NT2/D1 (cell line): Measurements from ENCODE around the gene CEMIP.

ENCODE experiments used
- DNase-seq: peaks from one replicate; pipeline ENCODE4 v3.0.0-alpha.2; 2011; ENCODE audit warnings: low read depth, low spot score
- H3K27me3 ChIP-seq: 2 replicates; pipeline ENCODE4 v1.6.0; 2011; ENCODE audit warnings: mild to moderate bottlenecking; ENCODE audit not compliant: insufficient read length, insufficient read depth
- H3K36me3 ChIP-seq: 2 replicates; pipeline ENCODE4 v1.6.1; 2011; ENCODE audit warnings: mild to moderate bottlenecking, low read length, mixed read lengths; ENCODE audit not compliant: insufficient read depth, insufficient read length
- H3K4me1 ChIP-seq: 2 replicates; pipeline ENCODE4 v1.5.1; 2011; ENCODE audit not compliant: insufficient read depth, insufficient read length
- H3K4me3 ChIP-seq: 2 replicates; pipeline ENCODE4 v1.5.1; 2011; ENCODE audit warnings: low read depth; ENCODE audit not compliant: insufficient read length
- H3K9ac ChIP-seq: 2 replicates; pipeline ENCODE4 v1.6.0; 2011; ENCODE audit warnings: low read depth; ENCODE audit not compliant: insufficient read length
- H3K9me3 ChIP-seq: 2 replicates; pipeline ENCODE4 v1.5.1; 2011; ENCODE audit warnings: mild to moderate bottlenecking, low read length; ENCODE audit not compliant: insufficient read depth
- SUZ12 ChIP-seq: IDR thresholded peaks from 2 replicates; pipeline ENCODE4 v1.6.1; 2011; ENCODE audit not compliant: insufficient read length, insufficient read depth; ENCODE audit errors: extremely low read depth
- YY1 ChIP-seq: IDR thresholded peaks from 2 replicates; pipeline ENCODE4 v1.6.1; 2011; ENCODE audit not compliant: insufficient read length, insufficient read depth
- ZNF274 ChIP-seq: IDR thresholded peaks from 2 replicates; pipeline ENCODE4 v1.6.1; 2011; ENCODE audit warnings: mild to moderate bottlenecking, low read depth, low read length

The CEMIP gene

DNA sequence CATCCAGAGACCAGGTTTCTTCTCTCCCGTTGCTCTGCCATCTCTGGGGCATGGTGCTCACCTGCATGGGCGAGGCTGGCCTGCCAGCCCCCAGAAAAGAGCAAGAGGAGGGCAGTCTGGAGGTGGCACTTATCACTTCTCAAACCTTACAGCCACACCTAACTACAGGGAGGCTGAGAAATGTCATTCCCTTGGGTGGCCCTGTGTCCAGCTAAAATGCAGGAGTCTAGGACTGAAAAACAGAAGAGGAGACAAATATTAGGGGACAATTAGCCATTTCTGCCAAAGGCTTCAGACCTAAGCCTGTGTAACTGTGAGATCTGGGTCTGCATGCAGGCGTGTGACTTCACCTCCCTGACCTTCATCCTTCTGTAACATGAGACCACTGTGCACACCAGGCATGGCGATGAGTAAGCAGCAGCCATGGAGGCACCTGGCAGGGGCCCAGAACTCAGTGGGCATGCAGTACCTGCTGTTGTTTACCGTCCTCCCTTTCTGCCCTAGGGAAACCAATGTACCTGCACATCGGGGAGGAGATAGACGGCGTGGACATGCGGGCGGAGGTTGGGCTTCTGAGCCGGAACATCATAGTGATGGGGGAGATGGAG lies 127.1 kb downstream of the CEMIP start:
- Histone ChIP-seq H3K4me1 (no peaks in the 10 kb centered on the region), H3K4me3 (no peak overlapping the region), H3K9ac (no peak overlapping the region), H3K27me3 (no peaks in the 10 kb centered on the region), H3K36me3 (no peaks in the 10 kb centered on the region), H3K9me3 (peaks cover 7% of the 10 kb centered on the region; the same call in 1 of the 2 replicates)
- no peak for TF ChIP-seq YY1
- no peak for TF ChIP-seq ZNF274
- TF ChIP-seq SUZ12, result no peak
- no peak for DNase-seq

DNA sequence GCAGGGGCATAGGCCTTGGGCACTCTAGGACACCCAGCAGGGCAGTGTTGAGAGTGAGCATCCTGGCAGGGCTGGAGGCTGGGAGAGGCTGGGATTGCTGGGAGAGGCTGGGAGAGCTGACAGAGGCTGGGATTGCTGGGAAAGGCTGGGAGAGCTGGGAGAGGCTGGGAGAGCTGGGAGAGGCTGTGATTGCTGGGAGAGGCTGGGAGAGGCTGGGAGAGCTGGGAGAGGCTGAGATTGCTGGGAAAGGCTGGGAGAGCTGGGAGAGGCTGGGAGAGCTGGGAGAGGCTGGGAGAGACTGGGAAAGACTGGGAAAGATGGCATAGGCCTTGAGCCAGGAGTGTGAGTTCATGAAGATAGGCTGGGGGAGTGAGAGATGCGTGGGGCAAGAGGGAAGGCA lies 132.7 kb downstream of the CEMIP start:
- TF ChIP-seq YY1 (no peak), SUZ12 (no peak), ZNF274 (no peak)
- no peak overlapping the region for H3K9ac ChIP-seq
- no peaks in the 10 kb centered on the region for H3K36me3 ChIP-seq
- peaks cover 7% of the 10 kb centered on the region; the same call in 1 of the 2 replicates for H3K9me3 ChIP-seq
- DNase-seq, result no peak
- no peaks in the 10 kb centered on the region for H3K4me1 ChIP-seq
- H3K4me3 ChIP-seq, result no peak overlapping the region
- peaks cover 4% of the 10 kb centered on the region for H3K27me3 ChIP-seq

- Histone ChIP-seq H3K9ac (no peak overlapping the region), H3K9me3 (peaks cover 7% of the 10 kb centered on the region; the same call in 1 of the 2 replicates), H3K4me1 (no peaks in the 10 kb centered on the region), H3K27me3 (peaks cover 4% of the 10 kb centered on the region), H3K4me3 (no peak overlapping the region), H3K36me3 (no peaks in the 10 kb centered on the region)
- TF ChIP-seq YY1, result no peak
- TF ChIP-seq ZNF274, result no peak
- no peak for TF ChIP-seq SUZ12
- DNase-seq, result no peak
Observed at GRCh38 chr15:80912673-80913072, 133.5 kb downstream of the CEMIP start.

DNA sequence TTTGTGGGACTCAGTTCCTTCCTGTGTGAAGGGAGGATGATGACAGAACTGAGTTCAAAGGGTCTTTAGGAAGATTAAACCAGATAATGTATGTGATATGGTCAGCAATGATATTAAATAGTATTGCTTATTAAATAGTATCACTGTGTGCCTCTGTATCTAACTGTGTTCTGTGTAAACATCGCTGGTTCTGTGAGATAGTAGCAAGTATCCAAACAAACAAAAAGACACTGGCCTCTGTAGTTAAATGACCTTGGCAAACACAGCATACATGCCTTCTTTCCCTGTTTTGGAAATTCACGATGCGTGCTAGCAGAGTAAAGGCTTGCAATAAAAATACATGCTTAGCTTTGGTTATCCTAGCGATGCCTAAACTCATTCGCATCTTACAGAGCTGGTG lies 134.4 kb downstream of the CEMIP start:
- no peaks in the 10 kb centered on the region for H3K36me3 ChIP-seq
- DNase-seq, result no peak
- H3K9ac ChIP-seq, result no peak overlapping the region
- no peak overlapping the region for H3K4me3 ChIP-seq
- H3K4me1 ChIP-seq, result no peaks in the 10 kb centered on the region
- H3K9me3 ChIP-seq, result peaks cover 7% of the 10 kb centered on the region; the same call in 1 of the 2 replicates
- H3K27me3 ChIP-seq, result peaks cover 4% of the 10 kb centered on the region
- no peak for TF ChIP-seq SUZ12
- no peak for TF ChIP-seq ZNF274
- no peak for TF ChIP-seq YY1

DNA sequence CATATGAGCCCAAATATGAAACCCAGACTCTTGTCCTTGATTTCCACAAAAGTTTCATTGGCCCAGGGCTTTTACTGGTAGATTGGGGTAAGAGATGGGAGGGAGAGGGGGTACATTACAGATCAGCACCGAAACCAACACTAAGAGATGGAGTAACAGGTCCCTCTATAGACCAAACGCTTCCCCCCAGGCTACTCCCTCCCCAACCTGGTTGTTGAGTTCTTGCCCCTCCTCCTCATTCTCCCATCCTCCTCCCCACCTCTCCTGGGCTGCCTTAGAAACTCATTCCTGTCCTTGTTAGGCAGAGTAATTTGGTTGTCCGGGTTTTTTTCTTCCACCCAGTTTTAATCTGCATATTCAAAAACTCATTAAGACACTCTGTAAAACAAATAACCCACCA lies 136.3 kb downstream of the CEMIP start:
- TF ChIP-seq ZNF274, result no peak
- TF ChIP-seq YY1, result no peak
- no peak for TF ChIP-seq SUZ12
- Histone ChIP-seq H3K27me3 (peaks cover 4% of the 10 kb centered on the region), H3K4me1 (no peaks in the 10 kb centered on the region), H3K9me3 (no peaks in the 10 kb centered on the region), H3K36me3 (no peaks in the 10 kb centered on the region), H3K9ac (no peak overlapping the region), H3K4me3 (no peak overlapping the region)
- DNase-seq, result peak; percentile 79

DNA sequence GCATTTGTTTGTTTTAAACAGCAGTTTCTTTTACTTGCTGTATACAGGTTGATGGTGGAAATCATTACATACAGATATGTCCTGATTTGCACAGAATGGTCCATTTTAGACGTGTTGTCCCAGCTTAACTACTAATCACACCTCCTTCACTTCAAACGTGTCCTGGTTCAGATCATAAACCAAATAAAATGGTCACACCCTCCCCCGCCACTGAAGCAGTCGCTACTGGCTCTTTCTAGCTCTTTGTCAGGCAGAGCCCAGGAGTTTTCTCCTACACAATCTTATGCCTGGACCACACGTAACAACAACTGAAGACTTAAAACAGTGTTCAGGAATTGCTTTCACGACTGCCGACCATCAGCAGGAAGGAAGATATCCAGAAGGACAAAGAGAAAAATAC lies 136.9 kb downstream of the CEMIP start:
- no peak overlapping the region for H3K4me3 ChIP-seq
- H3K36me3 ChIP-seq, result no peaks in the 10 kb centered on the region
- H3K4me1 ChIP-seq, result no peaks in the 10 kb centered on the region
- DNase-seq, result no peak
- TF ChIP-seq ZNF274, result no peak
- no peak for TF ChIP-seq SUZ12
- no peak for TF ChIP-seq YY1
- peaks cover 4% of the 10 kb centered on the region for H3K27me3 ChIP-seq
- H3K9me3 ChIP-seq, result no peaks in the 10 kb centered on the region
- no peak overlapping the region for H3K9ac ChIP-seq

DNA sequence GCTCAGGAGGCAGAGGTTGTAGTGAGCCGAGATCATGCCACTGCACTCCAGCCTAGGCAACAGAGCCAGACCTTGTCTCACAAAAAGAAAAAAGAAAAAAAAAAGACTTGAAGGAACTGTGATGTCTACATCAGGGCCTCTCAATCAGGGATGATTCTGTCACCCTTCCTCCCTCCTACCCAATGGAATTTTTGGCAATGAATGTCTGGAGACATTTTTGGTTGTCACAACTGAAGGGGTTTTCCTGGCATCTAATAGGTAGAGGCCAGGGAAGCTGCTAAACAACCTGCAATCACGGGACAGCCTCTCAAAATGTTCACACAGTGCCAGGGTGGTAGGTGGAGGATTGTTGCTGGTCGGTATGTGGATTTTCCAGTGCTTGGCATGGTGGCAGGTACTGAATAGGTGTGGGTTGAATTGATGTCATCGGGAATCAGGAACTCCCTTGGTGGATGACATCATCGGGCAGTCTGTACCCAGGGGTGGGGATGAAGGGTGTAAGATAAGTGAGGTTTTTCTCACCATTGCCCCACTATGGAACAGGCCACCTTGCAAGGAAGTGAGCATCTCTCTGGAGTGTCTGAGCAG lies 139.1 kb downstream of the CEMIP start:
- H3K4me1 ChIP-seq, result no peaks in the 10 kb centered on the region
- DNase-seq, result no peak
- no peaks in the 10 kb centered on the region for H3K27me3 ChIP-seq
- no peaks in the 10 kb centered on the region for H3K9me3 ChIP-seq
- no peak overlapping the region for H3K4me3 ChIP-seq
- no peak overlapping the region for H3K9ac ChIP-seq
- no peaks in the 10 kb centered on the region for H3K36me3 ChIP-seq
- TF ChIP-seq SUZ12 (no peak), YY1 (no peak)
